ENCODE data around the gene HS6ST3. TPM values are rescaled to one million over a fixed set of nuclear protein-coding genes. Genes with fewer than 3 reads are reported as not detected.

Gene HS6ST3
- total RNA-seq, 1 donor from 2014 or later = not detected

DNA sequence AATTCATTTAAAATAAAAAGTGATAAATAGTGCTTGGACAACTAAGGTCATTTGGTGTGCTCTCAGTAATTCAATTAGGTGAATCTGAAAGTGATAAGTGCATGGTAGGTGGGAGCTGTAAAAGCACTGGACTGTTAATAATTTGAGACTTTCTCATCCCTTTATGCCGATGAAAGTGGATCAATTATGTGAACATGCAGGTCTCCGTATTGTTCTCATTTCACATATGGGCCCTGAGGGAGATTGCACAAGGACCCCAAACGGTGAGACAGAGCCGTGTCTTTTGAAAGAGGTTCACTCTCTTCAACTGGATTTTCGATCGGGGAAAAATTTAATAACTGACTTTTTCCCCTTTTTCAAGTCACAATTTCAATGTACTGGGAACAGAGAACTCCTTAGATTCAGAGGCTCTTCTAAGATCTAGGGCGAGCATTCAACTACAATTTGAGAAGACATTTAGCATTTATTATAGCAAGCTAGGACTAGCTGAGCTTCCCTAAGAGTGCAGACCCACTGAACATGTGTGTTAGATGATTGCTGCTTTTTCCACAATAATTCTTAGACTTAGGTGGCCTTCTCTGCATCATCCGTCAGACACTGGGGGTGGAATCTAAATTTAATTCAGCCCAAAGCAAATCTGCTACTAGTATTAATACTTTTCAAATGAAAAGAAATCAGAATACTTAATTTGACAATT is 556.8 kb downstream of the HS6ST3 start:
- no peak for DNase-seq (ENCODE audit: low read depth)

DNA sequence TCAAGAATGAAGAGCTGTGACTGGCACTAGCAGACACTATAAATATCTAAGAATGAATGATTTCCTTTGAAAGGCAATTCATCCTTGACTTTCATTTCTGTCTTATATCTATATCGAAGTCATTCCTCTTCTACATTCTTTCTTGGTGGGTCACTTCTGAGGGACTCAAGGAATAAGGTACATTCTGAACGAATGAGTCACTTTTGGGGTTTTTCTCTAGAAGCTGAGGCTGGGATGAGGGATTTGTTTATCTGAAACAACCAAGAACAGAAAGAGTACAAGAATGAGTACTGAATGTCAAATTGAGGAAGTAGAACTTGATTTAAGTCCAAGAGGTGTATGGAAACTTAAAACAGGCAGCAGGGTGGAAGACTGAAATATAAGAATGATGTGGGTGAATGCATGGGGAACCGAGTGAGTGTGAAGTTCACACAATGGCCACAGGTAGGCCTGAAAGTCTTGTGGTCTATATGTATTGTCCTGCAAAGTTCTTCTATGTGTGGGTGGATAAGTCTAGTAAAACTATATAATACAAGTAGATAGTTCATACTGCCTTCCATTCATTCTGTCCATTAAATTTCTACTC is 560.5 kb downstream of the HS6ST3 start:
- peak; percentile 4 for DNase-seq (ENCODE audit: low read depth)

DNA sequence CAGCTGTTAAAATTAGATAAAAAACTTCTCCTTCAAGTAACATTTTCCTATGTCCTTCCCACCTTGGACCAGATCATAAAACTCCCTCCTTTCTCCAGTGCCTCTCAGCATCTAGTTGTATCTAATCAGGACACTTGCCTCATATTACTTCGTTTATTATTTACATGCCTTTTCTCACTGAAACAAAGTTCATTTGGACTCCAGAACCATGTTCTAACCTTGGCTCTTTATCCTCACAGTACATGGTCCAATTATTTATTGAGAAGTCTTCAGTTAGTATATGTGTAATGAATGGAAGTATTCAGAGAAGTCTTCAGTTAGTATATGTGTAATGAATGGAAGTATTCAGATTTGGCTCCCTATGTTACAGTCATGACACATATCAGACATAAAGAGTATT is 561.7 kb downstream of the HS6ST3 start:
- no peak for DNase-seq (ENCODE audit: low read depth)

- no peak for DNase-seq (ENCODE audit: low read depth)
Observed at GRCh38 chr13:96652506-96652905, 562.6 kb downstream of the HS6ST3 start.

DNA sequence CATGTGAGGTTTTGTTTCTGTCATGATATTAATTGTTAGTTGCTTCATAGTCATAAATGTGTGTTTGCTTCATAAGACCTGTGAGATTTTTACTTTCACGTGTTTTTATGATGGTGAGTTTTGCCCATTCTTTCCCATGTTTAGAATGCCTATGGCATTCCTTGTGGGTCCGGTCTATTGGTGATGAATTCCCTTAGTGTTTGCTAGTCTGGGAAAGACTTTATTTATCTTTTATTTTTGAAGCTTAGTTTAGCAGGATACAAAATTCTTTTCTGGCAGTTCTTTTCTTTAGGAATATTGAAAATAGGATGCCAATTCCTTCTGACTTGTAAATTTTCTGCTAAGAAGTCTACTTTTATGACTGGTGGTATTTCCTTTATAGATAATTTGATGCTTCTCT is 571.7 kb downstream of the HS6ST3 start:
- DNase-seq (ENCODE audit: low read depth) = no peak

- DNase-seq (ENCODE audit: low read depth) = no peak
Observed at GRCh38 chr13:96662036-96662435, 572.1 kb downstream of the HS6ST3 start.

DNA sequence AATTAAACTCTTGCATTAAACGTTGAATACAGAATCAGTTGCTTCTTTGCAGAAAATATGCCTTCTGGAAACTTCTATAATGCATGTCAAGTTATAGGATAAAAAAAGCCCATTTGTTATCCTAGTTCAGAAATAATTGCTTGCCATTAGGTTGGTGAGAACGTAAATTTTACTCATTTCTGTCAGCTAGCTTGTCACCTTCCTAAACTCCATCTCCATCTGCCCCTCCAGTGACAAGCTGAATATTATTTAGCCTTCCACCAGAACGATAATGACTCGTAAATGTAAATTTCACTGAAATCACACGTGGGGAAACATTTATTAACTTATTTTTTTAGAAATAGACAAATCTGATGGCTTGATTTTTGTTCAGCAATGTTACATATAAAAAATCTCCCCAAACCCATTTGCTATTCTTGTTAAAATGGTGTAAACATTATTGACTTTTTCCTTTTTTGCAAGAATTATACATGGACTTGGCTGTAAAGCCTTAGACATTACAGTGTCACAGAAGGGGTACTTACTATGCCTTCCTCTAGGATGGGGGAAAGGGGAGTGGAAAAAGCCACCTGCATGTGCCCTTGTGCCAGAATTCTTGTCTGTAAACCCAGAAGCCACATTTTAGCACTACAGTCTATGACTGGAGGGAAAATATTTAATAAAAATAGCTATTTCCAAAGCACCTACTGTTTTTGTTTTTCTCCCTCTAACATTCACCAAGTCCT is 577.5 kb downstream of the HS6ST3 start:
- no peak for DNase-seq (ENCODE audit: low read depth)

DNA sequence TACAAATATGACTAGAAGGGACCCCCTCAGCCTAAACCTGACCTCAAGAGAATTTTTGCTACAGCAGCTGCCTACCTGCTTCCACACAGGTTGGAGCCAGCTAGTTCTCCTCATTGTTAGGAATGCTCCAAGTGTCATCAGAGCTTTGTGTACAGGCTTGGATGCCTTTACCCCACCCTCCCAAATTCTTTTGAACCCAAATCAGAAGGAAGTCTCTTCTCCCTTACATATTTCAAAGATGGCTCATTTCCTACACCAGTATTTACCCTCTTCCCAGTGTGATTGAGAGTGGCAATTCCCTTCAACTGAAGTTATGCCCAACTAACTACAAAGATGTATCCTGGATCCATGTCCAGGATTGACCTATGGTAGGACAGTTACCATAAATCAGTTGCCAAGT is 581.2 kb downstream of the HS6ST3 start:
- DNase-seq (ENCODE audit: low read depth) = no peak

DNA sequence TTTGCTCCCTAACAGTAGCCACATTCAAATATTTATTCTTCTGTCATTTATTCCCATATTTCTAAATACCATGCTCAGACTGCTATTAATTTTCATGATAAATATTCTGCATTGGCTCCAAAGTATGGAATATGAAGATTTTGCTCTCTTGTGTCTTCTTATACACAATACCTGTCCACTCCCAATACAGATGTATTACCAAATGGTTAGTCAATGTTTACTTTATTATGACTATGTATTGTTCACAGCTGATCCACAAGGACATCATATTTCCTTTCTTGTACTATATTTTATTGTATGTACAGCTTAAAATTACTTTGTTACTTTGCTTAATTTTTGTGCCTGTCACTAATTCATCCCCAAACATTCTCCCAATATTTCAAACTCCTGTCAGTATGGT is 582.1 kb downstream of the HS6ST3 start:
- DNase-seq (ENCODE audit: low read depth) = no peak

GRCh38 chr13:96673825-96674224 is 583.9 kb downstream of the HS6ST3 start:
- no peak for DNase-seq (ENCODE audit: low read depth)

GRCh38 chr13:96677029-96677428 is 587.1 kb downstream of the HS6ST3 start:
- DNase-seq (ENCODE audit: low read depth) = no peak

- no peak for DNase-seq (ENCODE audit: low read depth)
Observed at GRCh38 chr13:96678801-96679200, 588.9 kb downstream of the HS6ST3 start.

DNA sequence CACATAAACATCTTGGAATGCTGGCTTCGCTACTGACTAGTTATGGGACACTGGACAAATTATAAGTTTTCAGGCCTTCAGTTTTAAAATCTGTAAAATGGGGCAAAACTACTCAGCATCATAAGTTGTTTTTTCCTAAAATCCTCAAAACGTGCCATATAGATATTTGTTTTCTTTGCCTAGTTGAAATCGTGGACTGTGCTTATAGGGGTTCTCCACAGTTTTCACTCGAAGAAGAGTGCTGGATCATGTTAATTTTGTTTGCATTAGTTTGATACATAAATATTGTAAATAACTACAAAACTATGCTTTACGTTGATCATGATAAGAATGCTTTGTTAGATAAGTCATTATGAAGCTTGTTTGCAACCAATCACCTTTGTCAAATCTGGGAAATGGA is 591.0 kb downstream of the HS6ST3 start:
- DNase-seq (ENCODE audit: low read depth) = no peak

- DNase-seq (ENCODE audit: low read depth) = no peak
Observed at GRCh38 chr13:96681766-96682165, 591.9 kb downstream of the HS6ST3 start.

DNA sequence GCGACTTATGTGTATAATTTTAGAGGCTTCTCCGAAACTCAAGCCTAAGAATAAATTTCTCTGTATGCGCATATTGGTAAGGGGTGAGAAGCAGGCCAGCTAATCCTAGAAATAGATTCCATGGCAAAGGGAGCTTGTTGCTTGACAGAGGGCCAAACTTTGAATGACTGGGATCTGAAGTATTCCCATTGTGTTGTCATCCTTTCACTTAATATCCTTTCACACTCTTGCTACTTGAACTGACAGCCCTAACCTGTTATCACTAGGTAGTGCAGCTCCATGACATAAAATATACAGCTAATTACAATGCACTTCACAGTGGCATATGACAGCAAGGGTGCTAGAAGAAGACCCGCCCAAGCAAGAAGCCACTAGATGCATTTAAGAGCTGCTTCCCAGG is 594.6 kb downstream of the HS6ST3 start:
- peak; percentile 15 for DNase-seq (ENCODE audit: low read depth)

DNA sequence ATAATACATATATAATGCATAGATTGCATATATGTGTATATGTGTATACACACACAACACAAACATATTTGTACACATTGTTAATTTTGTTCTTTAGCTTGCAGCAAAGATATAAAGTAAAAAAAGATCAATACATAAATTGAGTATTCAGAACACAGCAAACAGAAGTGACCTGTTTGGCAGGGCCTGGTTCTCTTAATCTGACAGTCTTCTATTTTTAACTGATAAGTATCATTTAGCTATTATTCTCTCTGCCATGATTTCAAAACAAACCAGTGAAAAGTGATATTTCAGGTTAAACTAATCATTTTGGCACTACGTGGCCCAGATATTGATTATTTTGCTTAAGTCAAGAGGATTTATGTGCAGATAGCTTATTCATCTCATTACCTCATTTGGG is 595.0 kb downstream of the HS6ST3 start:
- DNase-seq (ENCODE audit: low read depth) = no peak

DNA sequence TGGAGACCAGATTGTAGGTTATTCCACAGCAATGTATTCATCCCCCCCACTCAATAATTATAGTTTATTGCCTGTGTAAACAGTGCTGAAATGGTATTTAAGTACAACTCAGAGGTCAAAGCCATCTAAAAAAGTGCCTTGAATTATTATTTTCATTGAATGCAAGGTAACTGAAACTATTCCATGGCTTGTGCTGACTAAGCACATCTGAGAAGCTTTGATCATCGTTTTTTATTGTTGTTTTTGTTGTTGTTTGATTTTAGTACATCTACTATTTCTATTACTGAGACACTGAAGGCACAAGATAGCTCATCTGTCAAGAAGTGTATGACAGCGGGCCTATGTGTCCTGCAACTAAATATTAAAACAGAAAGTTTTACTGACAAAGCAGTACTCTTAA is 596.4 kb downstream of the HS6ST3 start:
- no peak for DNase-seq (ENCODE audit: low read depth)

- DNase-seq (ENCODE audit: low read depth) = no peak
Observed at GRCh38 chr13:96687191-96687590, 597.3 kb downstream of the HS6ST3 start.

DNA sequence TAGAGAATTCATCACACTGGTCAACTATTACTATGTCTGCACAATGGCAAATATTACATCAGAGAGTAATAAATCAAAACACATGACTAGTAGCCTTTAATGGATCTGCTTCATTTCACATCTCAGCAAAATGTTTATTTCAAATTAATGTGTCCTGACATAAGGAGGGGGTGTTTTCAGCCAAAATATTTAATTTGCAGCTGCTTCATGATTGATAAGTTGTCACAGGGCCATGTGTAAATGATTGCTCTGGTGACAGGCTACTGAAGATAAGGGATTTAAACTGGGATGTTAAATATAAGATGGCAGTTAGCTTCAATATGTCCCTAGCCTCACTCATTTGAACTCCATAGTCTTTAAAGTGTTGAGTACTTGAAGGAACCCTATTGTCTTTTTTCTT is 601.1 kb downstream of the HS6ST3 start:
- DNase-seq (ENCODE audit: low read depth) = no peak

DNA sequence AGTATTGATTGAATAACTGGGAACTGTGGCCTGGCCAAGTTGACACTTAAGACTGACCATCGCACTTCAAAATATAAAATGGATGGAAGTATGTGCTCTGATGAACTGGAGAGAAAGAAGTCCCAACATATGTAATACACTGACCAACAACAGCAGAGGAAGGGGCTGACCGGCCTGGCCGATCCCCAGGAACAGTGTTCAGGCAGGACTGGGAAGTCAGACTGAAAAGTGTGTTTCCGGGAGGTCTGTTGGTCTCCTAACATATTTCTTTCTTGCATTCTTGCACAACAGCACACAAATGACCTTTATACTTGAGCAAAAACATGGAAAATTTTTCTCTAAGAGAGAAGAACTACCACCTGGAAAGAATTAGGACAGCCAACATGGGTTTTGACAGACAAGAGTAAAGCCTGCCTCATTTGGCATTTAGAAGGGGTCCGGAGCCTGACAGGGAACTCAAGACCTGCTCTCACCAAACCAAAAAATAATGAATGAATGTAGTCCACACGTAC is 606.5 kb downstream of the HS6ST3 start:
- DNase-seq (ENCODE audit: low read depth) = no peak

GRCh38 chr13:96700657-96701056 is 610.8 kb downstream of the HS6ST3 start:
- DNase-seq (ENCODE audit: low read depth) = no peak

GRCh38 chr13:96707146-96707545 is 617.2 kb downstream of the HS6ST3 start:
- DNase-seq (ENCODE audit: low read depth) = no peak
